HEK293T (cell line): ENCODE measurements around the gene PEX5.

Source experiments
- CTCF ChIA-PET: fragments of 350-600 bp; formaldehyde crosslinking; extraction: SDS; loops from one replicate; lab custom pipeline; 2021; ENCODE audit warnings: antibody characterized with exemption, inconsistent platforms; lab: Yijun Ruan, JAX
- POLR2A ChIA-PET: fragments of 350-600 bp; formaldehyde crosslinking; extraction: SDS; loops from one replicate; lab custom pipeline; 2020; ENCODE audit warnings: antibody characterized with exemption, inconsistent platforms; lab: Yijun Ruan, JAX
- DNase-seq: peaks from one replicate; pipeline ENCODE4 v3.0.0; 2012; ENCODE audit warnings: mixed read lengths; ENCODE audit errors: extremely low spot score
- ARNT ChIP-seq: fragments of 450-650 bp; IDR thresholded peaks from 2 replicates; pipeline ENCODE4 v1.6.1; 2017; ENCODE audit warnings: mild to moderate bottlenecking
- BHLHE40 ChIP-seq: fragments of 450-650 bp; IDR thresholded peaks from 2 replicates; pipeline ENCODE4 v1.6.1; 2016; ENCODE audit warnings: mild to moderate bottlenecking, moderate library complexity, borderline replicate concordance
- CTBP1 ChIP-seq: fragments of 450-650 bp; IDR thresholded peaks from 2 replicates; pipeline ENCODE4 v1.6.1; 2016; ENCODE audit warnings: borderline replicate concordance
- ELF4 ChIP-seq: fragments of 450-650 bp; IDR thresholded peaks from 2 replicates; pipeline ENCODE4 v1.6.1; 2017; ENCODE audit warnings: antibody characterized with exemption
- FOXA1 ChIP-seq: fragments of 450-650 bp; IDR thresholded peaks from 2 replicates; pipeline ENCODE4 v1.6.1; 2016; ENCODE audit warnings: mild to moderate bottlenecking
- FOXK2 ChIP-seq: fragments of 450-650 bp; IDR thresholded peaks from 2 replicates; pipeline ENCODE4 v1.6.1; 2016; ENCODE audit warnings: mild to moderate bottlenecking
- FOXM1 ChIP-seq: fragments of 450-650 bp; IDR thresholded peaks from 2 replicates; pipeline ENCODE4 v1.6.1; 2017; ENCODE audit warnings: mild to moderate bottlenecking, borderline replicate concordance
- HDGF ChIP-seq: fragments of 450-650 bp; IDR thresholded peaks from 2 replicates; pipeline ENCODE4 v1.6.1; 2017; ENCODE audit warnings: antibody characterized with exemption, borderline replicate concordance
- L3MBTL2 ChIP-seq: fragments of 450-650 bp; conservative IDR thresholded peaks from 2 replicates; pipeline ENCODE4 v1.6.1; 2016; ENCODE audit warnings: mild to moderate bottlenecking
- LEF1 ChIP-seq: fragments of 450-650 bp; IDR thresholded peaks from 2 replicates; pipeline ENCODE4 v1.6.1; 2017; ENCODE audit warnings: mild to moderate bottlenecking, borderline replicate concordance
- NFRKB ChIP-seq: fragments of 450-650 bp; IDR thresholded peaks from 2 replicates; pipeline ENCODE4 v1.6.1; 2016; ENCODE audit warnings: mild to moderate bottlenecking, moderate library complexity
- SP1 ChIP-seq: fragments of 450-650 bp; IDR thresholded peaks from 2 replicates; pipeline ENCODE4 v1.6.1; 2017
- SUZ12 ChIP-seq: fragments of 450-650 bp; IDR thresholded peaks from 2 replicates; pipeline ENCODE4 v1.6.1; 2016; ENCODE audit warnings: mild to moderate bottlenecking
- TARDBP ChIP-seq: fragments of 450-650 bp; IDR thresholded peaks from 2 replicates; pipeline ENCODE4 v1.6.1; 2016
- ZNF384 ChIP-seq: fragments of 450-650 bp; IDR thresholded peaks from 2 replicates; pipeline ENCODE4 v1.6.1; 2016
- TF ChIP-seq, protein P1 (sequence below): fragments of 450-650 bp; IDR thresholded peaks from 2 replicates; pipeline ENCODE4 v1.6.1; 2016

PEX5 gene

GRCh38 chr12:7152818-7153217 lies 36.7 kb upstream of the PEX5 start:
- DNase-seq = no peak
- ChIA-PET CTCF (interaction anchor here (1.5 to 1.9 kb wide), 2 partner anchors 8 to 11 kb away, joined by 6 to 12 read pairs; no protein-coding TSS in a partner anchor), POLR2A (no interaction called here)
- no peak for TF ChIP-seq SP1
- TF ChIP-seq L3MBTL2 = no peak
- no peak for TF ChIP-seq BHLHE40
- no peak for TF ChIP-seq LEF1
- no peak for TF ChIP-seq TARDBP
- TF ChIP-seq HDGF = no peak
- no peak for TF ChIP-seq ZNF384
- no peak for TF ChIP-seq FOXK2

DNA sequence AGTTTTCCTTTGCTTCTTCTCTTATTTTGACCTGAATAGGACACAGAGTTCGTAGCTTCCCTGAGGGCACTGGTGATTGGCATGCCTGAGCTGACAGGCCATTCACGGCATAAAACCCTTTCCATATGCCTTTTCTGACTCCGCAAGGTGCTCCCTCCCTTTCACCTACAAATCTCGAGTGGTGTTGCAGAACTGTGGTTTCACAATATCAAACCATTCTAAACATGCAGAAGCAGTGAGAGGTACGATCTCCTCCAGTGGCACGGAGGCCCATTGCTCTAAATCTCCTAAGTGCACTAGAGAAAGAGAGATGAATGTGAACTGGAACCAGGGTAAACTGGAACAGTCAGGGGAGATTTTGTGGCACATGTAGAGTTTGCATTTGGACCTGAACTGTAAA lies 35.4 kb upstream of the PEX5 start:
- POLR2A ChIA-PET = no interaction called here
- TF ChIP-seq ZNF384 = no peak
- TF ChIP-seq SP1 = no peak
- no peak for TF ChIP-seq SUZ12
- TF ChIP-seq, protein P1, sequence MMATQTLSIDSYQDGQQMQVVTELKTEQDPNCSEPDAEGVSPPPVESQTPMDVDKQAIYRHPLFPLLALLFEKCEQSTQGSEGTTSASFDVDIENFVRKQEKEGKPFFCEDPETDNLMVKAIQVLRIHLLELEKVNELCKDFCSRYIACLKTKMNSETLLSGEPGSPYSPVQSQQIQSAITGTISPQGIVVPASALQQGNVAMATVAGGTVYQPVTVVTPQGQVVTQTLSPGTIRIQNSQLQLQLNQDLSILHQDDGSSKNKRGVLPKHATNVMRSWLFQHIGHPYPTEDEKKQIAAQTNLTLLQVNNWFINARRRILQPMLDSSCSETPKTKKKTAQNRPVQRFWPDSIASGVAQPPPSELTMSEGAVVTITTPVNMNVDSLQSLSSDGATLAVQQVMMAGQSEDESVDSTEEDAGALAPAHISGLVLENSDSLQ = no peak
- no peak for TF ChIP-seq L3MBTL2
- TF ChIP-seq CTBP1 = no peak
- TF ChIP-seq BHLHE40 = no peak
- no peak for TF ChIP-seq HDGF
- CTCF ChIA-PET = interaction anchor here (0.9 to 1.9 kb wide), 3 partner anchors 9 to 45 kb away, joined by 3 to 12 read pairs (median 6); no protein-coding TSS in a partner anchor
- DNase-seq = no peak

- no peak for DNase-seq
- TF ChIP-seq SP1 = no peak
- ChIA-PET POLR2A (no interaction called here), CTCF (interaction anchor here (0.6 to 1.8 kb wide), 4 partner anchors 9 to 112 kb away, joined by 3 to 11 read pairs (median 4); no protein-coding TSS in a partner anchor)
Observed at GRCh38 chr12:7154901-7155470, 34.5 kb upstream of the PEX5 start.

DNA sequence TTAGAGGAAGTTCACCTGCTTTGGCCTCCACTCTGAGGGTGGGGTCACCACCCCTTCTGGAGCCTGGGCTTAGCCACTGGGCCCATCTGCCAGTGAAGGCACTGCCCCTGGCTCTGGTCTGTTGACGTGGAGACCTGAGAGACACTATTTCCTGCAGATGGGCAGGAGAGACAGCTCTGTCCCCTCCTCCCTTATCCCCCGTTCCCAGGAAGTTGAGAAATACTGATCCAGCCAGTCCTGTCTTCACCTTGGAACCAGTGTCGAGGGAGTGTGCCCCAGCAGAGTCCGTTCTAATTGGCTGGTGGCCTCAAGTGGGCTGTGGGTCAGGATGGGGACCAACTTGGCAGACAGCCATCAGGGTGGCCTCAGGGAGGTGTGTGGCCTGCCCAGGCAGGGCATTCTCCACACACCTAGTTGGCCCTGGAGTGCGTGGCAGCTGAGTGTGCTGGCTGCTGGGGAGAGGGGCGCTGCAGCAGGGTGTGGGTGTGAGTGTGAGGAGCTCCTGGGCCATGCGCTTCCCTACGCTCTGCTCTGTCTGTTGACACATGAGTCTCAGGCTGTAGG lies 33.9 kb upstream of the PEX5 start:
- no peak for DNase-seq
- CTCF ChIA-PET = interaction anchor here (0.5 to 1.8 kb wide), 5 partner anchors 9 to 112 kb away, joined by 3 to 11 read pairs (median 3); no protein-coding TSS in a partner anchor
- POLR2A ChIA-PET = no interaction called here
- TF ChIP-seq ZNF384 (no peak), CTBP1 (no peak), HDGF (no peak), NFRKB (no peak), TARDBP (no peak), L3MBTL2 (no peak), ARNT (no peak), FOXK2 (no peak), LEF1 (no peak)
- TF ChIP-seq, protein P1 = no peak

- no peak for DNase-seq
- POLR2A ChIA-PET = no interaction called here
- CTCF ChIA-PET = interaction anchor here (0.5 to 1.8 kb wide), 2 partner anchors 12 to 32 kb away, joined by 3 to 11 read pairs; no protein-coding TSS in a partner anchor
- TF ChIP-seq HDGF = no peak
- TF ChIP-seq SUZ12 = no peak
- TF ChIP-seq NFRKB = no peak
- no peak for TF ChIP-seq ARNT
- no peak for TF ChIP-seq FOXA1
- no peak for TF ChIP-seq ZNF384
- no peak for TF ChIP-seq L3MBTL2
- no peak for TF ChIP-seq FOXM1
- TF ChIP-seq BHLHE40 = no peak
- no peak for TF ChIP-seq SP1
- no peak for TF ChIP-seq FOXK2
- no peak for TF ChIP-seq CTBP1
- no peak for TF ChIP-seq TARDBP
Observed at GRCh38 chr12:7156259-7157197, 33.0 kb upstream of the PEX5 start.

GRCh38 chr12:7157391-7157790 lies 32.1 kb upstream of the PEX5 start:
- CTCF ChIA-PET = no interaction called here
- no peak for DNase-seq
- TF ChIP-seq FOXA1 = no peak
- no peak for TF ChIP-seq FOXK2
- no peak for TF ChIP-seq ELF4
- POLR2A ChIA-PET = no interaction called here
